HUES64 (cell line): ENCODE data around the gene CHST2.
A peak's percentile ranks its signal among the peaks of the same experiment; 100 is the strongest.

Experiments
- H3K27ac ChIP-seq: 2 replicates; pipeline ENCODE4 v1.7.0; 2013; ENCODE audit warnings: low read depth, low read length, inconsistent platforms
- H3K27me3 ChIP-seq: 2 replicates; pipeline ENCODE4 v1.6.1; 2013; ENCODE audit warnings: mild to moderate bottlenecking, low read length; ENCODE audit not compliant: insufficient read depth
- H3K36me3 ChIP-seq: 2 replicates; pipeline ENCODE4 v1.6.1; 2013; ENCODE audit warnings: mild to moderate bottlenecking, low read length; ENCODE audit not compliant: insufficient read depth
- H3K4me1 ChIP-seq: 2 replicates; pipeline ENCODE4 v1.6.1; 2013; ENCODE audit warnings: mild to moderate bottlenecking, low read length, moderate library complexity; ENCODE audit not compliant: insufficient read depth
- H3K4me3 ChIP-seq: 2 replicates; pipeline ENCODE4 v1.5.1; 2013; ENCODE audit warnings: mild to moderate bottlenecking, low read length, moderate library complexity
- H3K9ac ChIP-seq: 2 replicates; pipeline ENCODE4 v1.6.1; 2013; ENCODE audit warnings: mild to moderate bottlenecking, low read depth, low read length
- H3K9me3 ChIP-seq: 2 replicates; pipeline ENCODE4 v1.6.1; 2013; ENCODE audit warnings: low read depth, low read length; ENCODE audit not compliant: insufficient read depth
- WGBS: fragments of 150-250, 120-280 bp; methylation state at CpG from one replicate; pipeline ENCODE4 v1.1.7; 2013; ENCODE audit warnings: missing lambda C conversion rate; 5-methylcytosine and 5-hydroxymethylcytosine counted together

The CHST2 gene

DNA sequence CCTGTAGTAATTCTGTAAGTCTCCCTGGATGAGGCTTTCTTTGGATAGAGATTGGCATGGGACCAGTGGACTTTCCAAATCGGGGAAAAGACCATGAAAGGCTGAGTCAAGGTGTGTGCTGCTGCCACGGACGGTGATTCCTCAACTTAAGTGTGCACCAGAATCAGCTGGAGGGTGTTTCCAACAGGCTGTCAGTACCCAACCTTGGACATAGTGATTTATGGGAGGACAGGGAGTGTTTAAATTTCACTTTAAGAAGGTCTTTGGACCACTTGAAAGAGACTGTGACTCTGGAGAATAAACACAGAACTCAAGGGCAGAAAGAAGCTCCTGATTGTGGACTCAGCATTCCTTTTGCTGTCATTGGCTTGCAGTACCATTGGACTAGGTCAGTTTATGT, 20.4 kb upstream of the CHST2 start:
- H3K27me3 ChIP-seq = no peaks in the 10 kb centered on the region
- H3K36me3 ChIP-seq = no peaks in the 10 kb centered on the region
- H3K4me1 ChIP-seq = no peaks in the 10 kb centered on the region; the same call in 1 of the 2 replicates
- H3K9me3 ChIP-seq = peaks cover 27% of the 10 kb centered on the region
- no peak overlapping the region for H3K4me3 ChIP-seq
- no peak overlapping the region for H3K9ac ChIP-seq
- H3K27ac ChIP-seq = no peak overlapping the region
- WGBS = 97% methylated on average over 3 of the region's 3 CpGs

GRCh38 chr3:143099690-143100089, 19.9 kb upstream of the CHST2 start:
- WGBS = 96% methylated on average over 2 of the region's 2 CpGs
- Histone ChIP-seq H3K4me1 (no peaks in the 10 kb centered on the region; the same call in 1 of the 2 replicates), H3K27me3 (no peaks in the 10 kb centered on the region), H3K27ac (no peak overlapping the region), H3K9me3 (peaks cover 31% of the 10 kb centered on the region), H3K4me3 (no peak overlapping the region), H3K9ac (no peak overlapping the region), H3K36me3 (no peaks in the 10 kb centered on the region)

GRCh38 chr3:143100451-143100850, 19.1 kb upstream of the CHST2 start:
- Histone ChIP-seq H3K27me3 (no peaks in the 10 kb centered on the region), H3K4me1 (no peaks in the 10 kb centered on the region; the same call in 1 of the 2 replicates), H3K4me3 (no peak overlapping the region), H3K36me3 (no peaks in the 10 kb centered on the region), H3K27ac (no peak overlapping the region), H3K9me3 (peaks cover 37% of the 10 kb centered on the region), H3K9ac (no peak overlapping the region)
- 94% methylated on average over 6 of the region's 6 CpGs for WGBS

DNA sequence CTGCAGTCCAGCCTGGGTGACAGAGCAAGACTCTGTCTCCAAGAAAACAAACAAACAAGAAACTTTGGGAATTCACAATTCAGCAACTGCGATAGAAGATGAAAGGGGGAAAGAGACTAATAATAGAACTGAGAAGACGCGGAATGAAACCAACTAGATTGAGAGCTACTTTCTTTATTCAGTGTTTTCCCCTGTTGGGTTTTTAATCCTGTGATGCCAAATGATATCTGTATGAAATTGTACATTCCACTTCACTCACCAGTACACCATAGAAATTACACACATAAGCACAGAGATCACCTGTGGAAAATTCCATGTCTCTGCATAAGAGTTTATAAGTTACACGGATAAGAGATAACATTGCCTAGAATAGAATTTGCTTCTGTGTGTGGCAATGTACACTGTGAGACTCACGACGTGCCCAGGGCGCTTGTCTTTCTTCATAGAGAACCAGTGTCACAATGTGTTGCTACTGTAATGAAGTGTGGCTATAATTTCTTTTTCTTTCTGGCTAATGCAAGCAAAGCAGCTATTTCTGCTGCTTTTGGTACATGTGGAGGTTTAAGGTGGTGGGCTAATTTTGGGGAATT, 17.7 kb upstream of the CHST2 start:
- no peak overlapping the region for H3K4me3 ChIP-seq
- H3K36me3 ChIP-seq = no peaks in the 10 kb centered on the region
- H3K9me3 ChIP-seq = peaks cover 32% of the 10 kb centered on the region
- no peaks in the 10 kb centered on the region; the same call in 1 of the 2 replicates for H3K4me1 ChIP-seq
- no peak overlapping the region for H3K9ac ChIP-seq
- no peaks in the 10 kb centered on the region for H3K27me3 ChIP-seq
- 96% methylated on average over 7 of the region's 7 CpGs for WGBS
- no peak overlapping the region for H3K27ac ChIP-seq

- Histone ChIP-seq H3K4me1 (no peaks in the 10 kb centered on the region; the same call in 1 of the 2 replicates), H3K27me3 (no peaks in the 10 kb centered on the region), H3K9me3 (peaks cover 31% of the 10 kb centered on the region), H3K9ac (no peak overlapping the region), H3K27ac (no peak overlapping the region), H3K4me3 (no peak overlapping the region), H3K36me3 (no peaks in the 10 kb centered on the region)
- 85% methylated on average over 2 of the region's 2 CpGs for WGBS
Observed at GRCh38 chr3:143103652-143104051, 15.9 kb upstream of the CHST2 start.

DNA sequence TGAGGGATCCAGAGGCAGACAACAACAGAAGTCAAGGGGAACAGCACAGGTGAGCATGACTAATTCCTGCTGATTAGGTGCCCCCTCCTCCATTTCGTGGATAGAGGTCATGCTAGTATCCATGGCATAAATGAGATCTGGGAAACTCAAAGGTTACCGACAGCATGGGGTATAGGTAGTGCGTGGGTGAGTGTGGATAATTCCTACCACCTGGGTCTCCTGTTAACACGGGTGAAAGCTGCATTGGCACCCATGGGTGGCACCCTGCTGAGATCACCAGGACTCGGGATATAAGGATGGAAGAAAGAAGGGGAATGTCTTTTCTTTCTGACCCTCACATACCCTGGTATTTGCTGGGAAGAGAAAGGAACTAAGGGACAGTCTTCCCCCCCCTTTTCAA, 14.4 kb upstream of the CHST2 start:
- no peak overlapping the region for H3K4me3 ChIP-seq
- H3K36me3 ChIP-seq = no peaks in the 10 kb centered on the region
- H3K27me3 ChIP-seq = no peaks in the 10 kb centered on the region
- no peaks in the 10 kb centered on the region for H3K4me1 ChIP-seq
- peaks cover 31% of the 10 kb centered on the region for H3K9me3 ChIP-seq
- WGBS = 82% methylated on average over 4 of the region's 5 CpGs
- H3K27ac ChIP-seq = no peak overlapping the region
- H3K9ac ChIP-seq = no peak overlapping the region

DNA sequence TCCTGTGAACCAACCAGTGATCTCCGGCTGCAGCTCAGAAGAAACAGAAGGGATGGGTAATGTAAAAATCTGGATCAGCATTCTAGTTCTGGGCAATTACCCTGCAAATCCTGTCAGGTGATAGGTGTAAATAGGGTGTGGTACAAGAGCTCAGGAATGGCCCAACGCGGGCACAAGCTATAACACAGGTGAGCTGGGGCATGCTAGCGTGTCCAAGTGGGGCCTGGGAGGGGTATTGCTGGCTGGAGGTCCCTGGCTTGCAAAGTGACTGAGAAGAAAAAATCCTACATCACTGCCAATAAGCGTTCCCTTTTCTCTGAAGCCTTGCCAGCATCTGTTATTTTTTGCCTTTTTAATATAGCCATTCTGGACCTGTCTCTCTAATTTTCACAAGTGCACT, 9.7 kb upstream of the CHST2 start:
- Histone ChIP-seq H3K9me3 (peaks cover 17% of the 10 kb centered on the region), H3K4me1 (no peaks in the 10 kb centered on the region), H3K27ac (no peak overlapping the region), H3K36me3 (no peaks in the 10 kb centered on the region), H3K9ac (no peak overlapping the region), H3K4me3 (no peak overlapping the region), H3K27me3 (no peaks in the 10 kb centered on the region; the same call in 1 of the 2 replicates)
- WGBS = 95% methylated on average over 5 of the region's 5 CpGs

DNA sequence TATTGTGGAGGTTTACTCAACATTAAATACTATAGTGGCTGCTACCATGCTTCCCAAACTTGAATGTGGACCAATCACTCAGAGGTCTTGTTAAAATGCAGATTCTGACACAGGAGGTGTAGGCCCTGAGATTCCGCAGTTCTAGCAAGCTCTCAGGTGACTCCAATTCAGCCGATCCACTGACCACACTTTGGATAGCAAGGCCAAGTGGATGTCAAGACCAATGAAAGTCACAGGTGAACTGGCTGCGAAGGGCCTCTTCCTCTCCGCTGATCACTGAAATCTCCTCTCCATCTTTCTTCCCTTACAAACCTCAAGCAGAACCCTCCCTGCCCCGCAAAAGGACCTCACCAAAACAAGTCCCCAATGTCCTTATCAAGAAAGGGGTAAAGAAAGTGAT, 9.2 kb upstream of the CHST2 start:
- WGBS = 84% methylated on average over 5 of the region's 5 CpGs
- no peak overlapping the region for H3K27ac ChIP-seq
- no peaks in the 10 kb centered on the region for H3K4me1 ChIP-seq
- peaks cover 12% of the 10 kb centered on the region for H3K9me3 ChIP-seq
- H3K27me3 ChIP-seq = no peaks in the 10 kb centered on the region; the same call in 1 of the 2 replicates
- H3K4me3 ChIP-seq = no peak overlapping the region
- H3K9ac ChIP-seq = no peak overlapping the region
- H3K36me3 ChIP-seq = no peaks in the 10 kb centered on the region

- peaks cover 41% of the 10 kb centered on the region for H3K27me3 ChIP-seq
- peak overlapping the region; percentile 70; the same call in 1 of the 2 replicates for H3K9ac ChIP-seq
- H3K27ac ChIP-seq = no peak overlapping the region
- H3K4me1 ChIP-seq = peaks cover 3% of the 10 kb centered on the region
- WGBS = 21% methylated on average over 12 of the region's 13 CpGs
- H3K4me3 ChIP-seq = peak overlapping the region; percentile 97
- H3K36me3 ChIP-seq = peaks cover 7% of the 10 kb centered on the region
- H3K9me3 ChIP-seq = no peaks in the 10 kb centered on the region
Observed at GRCh38 chr3:143118630-143119008, 952 bp upstream of the CHST2 start.

- under 1% methylated on average over 85 of the region's 85 CpGs for WGBS
- Histone ChIP-seq H3K9ac (peak overlapping the region; percentile 57), H3K4me3 (peak overlapping the region; percentile 97), H3K36me3 (peaks cover 7% of the 10 kb centered on the region), H3K4me1 (peaks cover 12% of the 10 kb centered on the region), H3K9me3 (no peaks in the 10 kb centered on the region), H3K27me3 (peaks cover 41% of the 10 kb centered on the region), H3K27ac (no peak overlapping the region)
Observed at GRCh38 chr3:143119974-143120715, 574 bp downstream of the CHST2 start.

GRCh38 chr3:143120716-143121240, 1.2 kb downstream of the CHST2 start:
- WGBS = under 1% methylated on average over 60 of the region's 60 CpGs
- peak overlapping the region; percentile 57 for H3K9ac ChIP-seq
- peaks cover 41% of the 10 kb centered on the region for H3K27me3 ChIP-seq

More at GRCh38 chr3:143120716-143121240, 1.2 kb downstream of the CHST2 start:
- Histone ChIP-seq H3K9me3 (no peaks in the 10 kb centered on the region), H3K27ac (no peak overlapping the region), H3K36me3 (peaks cover 7% of the 10 kb centered on the region), H3K4me3 (peak overlapping the region; percentile 97), H3K4me1 (peaks cover 12% of the 10 kb centered on the region)
